ENCODE measurements around the gene GRAMD2B. TPM values are rescaled to one million over a fixed set of nuclear protein-coding genes. Genes with fewer than 3 reads are reported as not detected.

The GRAMD2B gene
- total RNA-seq, 2 experiments from 2014 or later = 7.2 to 9.4 TPM

- Histone ChIP-seq H3K36me3 (ENCODE audit: insufficient read depth, low read length) (no peaks in the 10 kb centered on the region), H3K4me3 (ENCODE audit: low read length) (no peak overlapping the region), H3K9me3 (ENCODE audit: control insufficient read depth in 1 of 2, insufficient read depth in 1 of 2, low read length in 2 of 2) (no peaks in the 10 kb centered on the region), H3K4me1 (ENCODE audit: insufficient read depth, low read length) (no peaks in the 10 kb centered on the region), H3K27me3 (ENCODE audit: control insufficient read depth in 1 of 2, insufficient read depth in 2 of 2, low read length in 2 of 2) (no peaks in the 10 kb centered on the region), H3K27ac (ENCODE audit: low read depth in 1 of 2, low read length in 2 of 2) (no peak overlapping the region)
- POLR2A ChIA-PET = no interaction called here
- intact Hi-C loops (cut with DNase I, micrococcal nuclease) = no loop called here
- H3K4me1 Mint-ChIP-seq (ENCODE audit: low read depth) = no peaks in the 10 kb centered on the region
- DNase-seq (no peak), ATAC-seq (ENCODE audit: poor library complexity) (no peak)
- H3K36me3 Mint-ChIP-seq (ENCODE audit: low read depth) = no peaks in the 10 kb centered on the region
- peaks cover 19% of the 10 kb centered on the region for H3K27me3 Mint-ChIP-seq
- no peak overlapping the region for H3K27ac Mint-ChIP-seq
- CTCF ChIA-PET = no interaction called here
- H3K4me3 Mint-ChIP-seq = no peak overlapping the region
- H3K9me3 Mint-ChIP-seq = peaks cover 4% of the 10 kb centered on the region
- TF ChIP-seq CTCF (IDR thresholded peaks at IDR 0.05) = no peak
Observed at GRCh38 chr5:126410623-126411022, 12.6 kb upstream of the GRAMD2B start.

GRCh38 chr5:126413856-126414255 is 9.4 kb upstream of the GRAMD2B start:
- POLR2A ChIA-PET = no interaction called here
- Mint-ChIP-seq H3K9me3 (peaks cover 4% of the 10 kb centered on the region), H3K27me3 (peaks cover 19% of the 10 kb centered on the region), H3K27ac (no peak overlapping the region), H3K4me1 (ENCODE audit: low read depth) (no peaks in the 10 kb centered on the region), H3K4me3 (no peak overlapping the region), H3K36me3 (ENCODE audit: low read depth) (no peaks in the 10 kb centered on the region)
- intact Hi-C loops (cut with DNase I, micrococcal nuclease) = no loop called here
- Histone ChIP-seq H3K9me3 (ENCODE audit: control insufficient read depth in 1 of 2, insufficient read depth in 1 of 2, low read length in 2 of 2) (no peaks in the 10 kb centered on the region), H3K27me3 (ENCODE audit: control insufficient read depth in 1 of 2, insufficient read depth in 2 of 2, low read length in 2 of 2) (no peaks in the 10 kb centered on the region), H3K4me3 (ENCODE audit: low read length) (no peak overlapping the region), H3K27ac (ENCODE audit: low read depth in 1 of 2, low read length in 2 of 2) (no peak overlapping the region), H3K36me3 (ENCODE audit: insufficient read depth, low read length) (no peaks in the 10 kb centered on the region), H3K4me1 (ENCODE audit: insufficient read depth, low read length) (no peaks in the 10 kb centered on the region)
- no peak for ATAC-seq (ENCODE audit: poor library complexity)
- CTCF ChIA-PET = no interaction called here
- no peak for DNase-seq
- TF ChIP-seq CTCF (IDR thresholded peaks at IDR 0.05) = no peak

GRCh38 chr5:126414874-126415502 is 8.2 kb upstream of the GRAMD2B start:
- H3K27me3 Mint-ChIP-seq = peaks cover 19% of the 10 kb centered on the region
- ChIA-PET CTCF (no interaction called here), POLR2A (interaction anchor here (0.6 kb wide), 1 partner anchor 365 kb away, joined by 3 read pairs; no protein-coding TSS in a partner anchor)
- no peak overlapping the region for H3K27ac ChIP-seq (ENCODE audit: low read depth in 1 of 2, low read length in 2 of 2)
- no peak overlapping the region for H3K4me3 Mint-ChIP-seq
- H3K27ac Mint-ChIP-seq = no peak overlapping the region
- no peaks in the 10 kb centered on the region for H3K4me1 ChIP-seq (ENCODE audit: insufficient read depth, low read length)
- no peak for TF ChIP-seq CTCF (IDR thresholded peaks at IDR 0.05)
- peaks cover 4% of the 10 kb centered on the region for H3K9me3 Mint-ChIP-seq
- H3K4me3 ChIP-seq (ENCODE audit: low read length) = no peak overlapping the region
- DNase-seq (no peak), ATAC-seq (ENCODE audit: poor library complexity) (no peak)
- no peaks in the 10 kb centered on the region for H3K4me1 Mint-ChIP-seq (ENCODE audit: low read depth)
- no peaks in the 10 kb centered on the region for H3K36me3 Mint-ChIP-seq (ENCODE audit: low read depth)
- H3K9me3 ChIP-seq (ENCODE audit: control insufficient read depth in 1 of 2, insufficient read depth in 1 of 2, low read length in 2 of 2) = no peaks in the 10 kb centered on the region
- no peaks in the 10 kb centered on the region for H3K36me3 ChIP-seq (ENCODE audit: insufficient read depth, low read length)
- intact Hi-C loops (cut with DNase I, micrococcal nuclease) = no loop called here
- H3K27me3 ChIP-seq (ENCODE audit: control insufficient read depth in 1 of 2, insufficient read depth in 2 of 2, low read length in 2 of 2) = no peaks in the 10 kb centered on the region

All from CD4-positive, alpha-beta T cell (primary cell).